Astrocyte of the hippocampus (primary cell): ENCODE results near the gene ILK.
A peak's percentile ranks its signal among the peaks of the same experiment; 100 is the strongest.

Source experiments
- DNase-seq: peaks from one replicate; pipeline ENCODE4 v3.0.0; 2011; ENCODE audit warnings: low read depth, low spot score

The ILK gene

DNA sequence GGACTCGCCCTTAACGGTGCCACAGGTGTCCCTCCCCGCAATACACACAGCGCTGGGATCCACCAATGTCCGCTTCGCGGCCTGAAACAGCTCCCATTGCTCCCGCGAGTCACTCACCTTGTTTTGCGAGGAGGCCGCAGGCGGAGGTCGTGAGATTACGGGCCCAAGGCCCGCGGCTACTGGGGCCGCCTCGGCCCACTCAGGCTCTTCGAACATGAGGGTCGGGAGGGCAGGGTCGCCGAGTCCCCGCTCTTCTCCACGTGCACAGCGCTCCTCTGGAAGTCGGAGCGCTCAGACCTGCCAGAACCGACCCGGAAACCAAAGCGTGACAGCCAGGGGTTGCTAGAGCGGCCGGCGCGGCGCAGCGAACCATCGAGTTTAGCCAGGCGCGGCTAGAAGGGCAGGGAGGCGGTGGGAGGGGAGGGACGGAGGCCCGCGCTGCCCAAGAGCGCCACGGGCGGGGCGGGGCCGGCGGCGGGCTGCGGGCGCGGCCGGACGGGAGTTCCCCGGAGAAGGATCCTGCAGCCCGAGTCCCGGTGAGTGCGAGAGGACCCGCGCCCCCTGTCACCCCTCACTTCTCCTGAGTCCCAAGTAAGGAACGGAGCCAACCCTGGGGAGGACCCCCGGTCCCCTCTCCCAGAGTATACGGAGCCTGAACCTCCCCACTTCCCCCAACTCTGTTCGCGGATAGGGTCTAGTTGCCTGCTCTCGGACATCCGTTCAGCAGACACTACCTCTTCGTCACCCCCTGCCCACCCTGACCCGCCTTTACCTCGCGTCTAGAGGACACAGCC is at the start of gene ILK, which contains the start of gene RRP8:
ILK (plus strand) TSS at position 488 of the 794 bp plus-strand sequence. CDS start 498 bp downstream, outside the sequence.
RRP8 (minus strand) TSS at position 330 of the 794 bp plus-strand sequence; CDS start at position 216, 114 bp downstream.
- peak; percentile 97 for DNase-seq

DNA sequence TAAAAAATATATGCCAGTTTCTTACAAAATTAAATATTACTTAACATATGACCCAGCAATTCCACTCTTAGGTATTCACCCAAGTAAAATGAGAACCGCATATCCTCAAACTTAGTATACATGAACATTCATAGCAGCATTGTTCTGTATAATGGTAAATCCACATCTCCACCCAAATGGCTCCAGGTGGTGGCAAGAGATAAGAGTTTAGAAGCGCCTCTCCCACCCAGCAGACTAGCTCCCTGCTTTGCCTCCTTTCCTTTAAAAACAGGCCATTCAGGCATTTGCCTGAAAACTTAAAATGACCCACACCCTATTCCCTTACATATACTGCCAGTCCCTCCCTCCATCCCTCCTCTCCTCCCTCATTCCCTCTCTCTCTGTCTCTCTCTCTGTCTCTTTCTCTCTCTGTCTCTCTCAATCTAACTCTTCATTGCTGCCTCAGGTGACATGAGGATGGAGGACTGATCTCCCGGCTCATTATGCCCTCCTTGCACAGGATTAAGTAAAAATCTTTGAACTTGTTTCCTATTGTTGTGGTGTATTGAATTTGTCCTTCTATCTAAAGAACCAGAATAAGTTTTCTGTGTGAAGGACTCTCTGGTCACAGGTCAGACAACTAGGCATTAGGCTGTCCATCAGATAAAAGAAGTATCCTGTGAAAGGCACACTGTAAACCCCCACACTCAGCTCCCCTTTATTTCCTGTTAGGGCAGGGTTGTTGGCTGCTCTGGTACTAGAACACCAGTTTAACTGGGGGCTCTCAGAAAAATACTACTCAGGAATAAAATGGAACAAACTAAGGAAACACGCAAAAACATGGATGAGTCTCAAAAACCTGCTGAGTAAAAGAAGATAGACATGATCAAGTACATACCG is 48.5 kb upstream of the ILK start:
- DNase-seq, result no peak

DNA sequence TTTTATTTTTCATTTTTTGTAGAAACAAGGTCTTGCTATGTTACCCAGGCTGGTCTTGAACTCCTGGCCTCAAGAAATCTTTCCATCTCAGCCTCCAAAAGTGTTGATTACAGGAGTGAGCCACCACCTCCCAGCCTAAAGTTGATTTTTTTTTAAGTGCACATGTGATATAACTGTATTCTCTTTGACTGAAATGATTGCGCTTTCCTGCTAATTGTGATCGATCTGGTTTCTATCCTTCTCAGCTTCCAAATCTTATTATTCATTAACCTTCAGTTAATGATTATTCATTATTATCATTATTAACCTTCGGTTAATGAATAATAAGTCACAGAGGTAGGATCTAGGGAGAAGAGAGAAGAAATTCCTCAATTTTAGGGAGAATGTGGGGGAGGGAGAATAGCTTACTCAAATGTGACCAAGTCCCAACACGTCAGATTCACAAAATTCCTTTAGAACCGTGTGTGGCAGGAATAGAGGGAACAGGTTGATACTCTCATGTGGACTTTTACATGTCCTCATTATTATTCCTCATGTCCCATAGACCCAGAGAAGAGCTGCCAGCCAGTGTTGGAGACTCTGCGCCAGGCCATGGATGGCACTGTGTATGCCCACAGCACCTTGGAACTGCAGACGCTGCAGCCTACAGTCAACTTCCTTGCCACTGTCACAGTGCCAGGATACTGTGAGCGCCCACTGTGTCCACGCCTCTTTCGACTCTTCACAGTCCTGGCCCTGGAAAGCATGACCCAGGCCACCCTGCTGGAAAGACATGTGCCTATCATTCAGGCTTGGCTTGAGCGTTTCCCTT is 47.2 kb upstream of the ILK start:
- no peak for DNase-seq

DNA sequence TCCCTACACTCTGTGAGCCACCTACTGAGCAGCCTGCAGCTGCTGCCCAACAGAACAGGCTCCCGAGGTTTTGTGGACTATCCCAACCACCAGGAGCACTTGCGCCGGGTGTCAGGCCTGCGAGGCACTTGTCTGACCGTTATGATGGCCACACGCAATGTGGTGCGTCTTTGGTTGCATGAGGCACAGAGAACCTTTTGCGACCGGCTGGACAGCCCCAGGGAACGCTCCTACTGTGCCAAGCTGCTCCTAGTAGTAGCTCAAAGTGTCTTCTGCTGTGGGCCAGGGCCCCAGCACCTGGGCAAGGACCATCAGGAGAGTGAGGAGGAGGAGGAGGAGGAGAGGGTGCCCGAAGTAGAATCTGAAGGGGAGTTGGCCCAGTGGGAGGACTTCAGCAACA is 46.5 kb upstream of the ILK start:
- no peak for DNase-seq

- no peak for DNase-seq
These were observed 45.6 kb upstream of the ILK start for GRCh38 chr11:6557761-6558674.

DNA sequence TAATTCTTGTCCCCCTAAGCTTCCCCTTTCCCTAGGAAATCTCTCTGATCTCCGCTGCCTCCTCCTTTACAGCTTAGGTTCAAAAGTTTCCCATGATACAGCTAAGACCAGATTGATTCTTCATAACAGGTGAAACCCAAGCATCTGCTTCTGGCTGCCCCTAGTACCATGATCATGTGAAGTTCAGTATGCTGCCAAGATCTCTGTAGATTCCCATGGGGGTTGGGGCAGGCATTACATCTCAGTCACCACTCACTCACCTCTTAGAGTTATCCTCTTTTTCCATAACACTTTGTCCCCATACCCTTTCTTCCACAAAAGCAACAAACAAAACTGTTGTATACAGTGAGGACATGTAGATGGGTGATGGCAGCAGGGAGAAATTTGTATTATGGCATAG is 44.2 kb upstream of the ILK start:
- DNase-seq, result no peak

- DNase-seq, result no peak
These were observed 42.3 kb upstream of the ILK start for GRCh38 chr11:6561288-6561687.

- no peak for DNase-seq
These were observed 40.4 kb upstream of the ILK start for GRCh38 chr11:6563121-6563619.

GRCh38 chr11:6563667-6564066 is 39.9 kb upstream of the ILK start:
- no peak for DNase-seq

GRCh38 chr11:6565325-6565724 is 38.2 kb upstream of the ILK start:
- no peak for DNase-seq

GRCh38 chr11:6565988-6566703 is 37.4 kb upstream of the ILK start:
- no peak for DNase-seq

- DNase-seq, result peak; percentile 51
These were observed 36.7 kb upstream of the ILK start for GRCh38 chr11:6566704-6567370.

GRCh38 chr11:6567371-6567745 is 36.2 kb upstream of the ILK start:
- no peak for DNase-seq

GRCh38 chr11:6568191-6568918 is 35.2 kb upstream of the ILK start:
- DNase-seq, result peak; percentile 93

GRCh38 chr11:6569706-6570105 is 33.9 kb upstream of the ILK start:
- DNase-seq, result no peak

DNA sequence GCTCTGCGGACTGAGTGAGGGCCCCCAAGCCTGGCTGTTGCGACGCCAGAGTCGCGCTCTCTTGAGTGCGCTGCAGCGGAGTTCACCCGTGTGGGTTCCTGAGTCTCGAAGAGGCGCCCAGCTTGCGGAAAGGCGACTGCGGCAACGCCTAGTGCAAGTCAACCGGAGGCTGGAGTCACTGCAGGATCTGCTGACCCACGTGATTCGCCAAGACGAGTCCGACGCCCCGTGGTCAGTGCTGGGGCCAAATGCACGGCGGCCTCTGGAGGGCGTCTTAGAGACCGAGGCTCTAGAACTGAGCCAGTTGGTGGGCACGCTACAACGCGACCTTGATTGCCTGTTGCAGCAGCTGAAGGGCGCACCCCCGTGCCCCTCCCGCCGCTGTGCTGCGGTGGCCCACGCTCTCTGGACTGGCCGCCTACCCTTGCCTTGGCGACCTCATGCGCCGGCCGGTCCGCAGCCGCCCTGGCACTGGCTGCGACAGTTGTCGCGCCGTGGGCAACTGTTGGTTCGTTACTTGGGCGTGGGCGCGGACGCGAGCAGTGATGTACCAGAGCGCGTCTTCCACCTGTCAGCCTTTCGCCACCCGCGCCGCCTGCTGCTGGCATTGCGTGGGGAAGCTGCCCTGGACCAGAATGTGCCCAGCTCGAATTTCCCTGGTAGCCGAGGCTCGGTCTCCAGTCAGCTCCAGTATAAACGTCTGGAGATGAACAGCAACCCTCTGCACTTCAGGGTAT is 32.7 kb upstream of the ILK start:
- DNase-seq, result no peak

GRCh38 chr11:6571434-6572008 is 32.1 kb upstream of the ILK start:
- no peak for DNase-seq

DNA sequence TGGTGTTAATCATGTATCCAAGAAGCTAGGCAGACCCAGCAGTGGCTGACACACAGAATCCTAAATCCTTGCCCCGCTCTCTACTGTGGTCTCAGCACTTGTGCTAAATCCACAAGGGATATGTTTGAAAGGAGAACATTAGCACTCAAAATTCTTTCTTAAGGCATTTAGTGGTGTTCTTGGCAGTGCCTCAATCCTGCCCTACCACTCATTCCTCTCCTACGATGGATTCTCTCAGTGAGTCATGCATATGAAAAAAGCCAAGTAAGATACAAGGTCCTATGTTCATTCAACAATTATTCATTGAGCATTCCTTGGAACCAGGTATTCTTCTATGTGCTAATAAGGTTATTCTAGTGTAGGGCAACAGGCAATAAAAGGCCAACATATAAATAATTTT is 31.4 kb upstream of the ILK start:
- DNase-seq, result peak; percentile 90
